Medulla oblongata (tissue), 1 donor: ENCODE results near the gene METTL1.
"Not testable (repeated sequence)": the region's sequence is repeated elsewhere in the genome, so short reads cannot be mapped to it uniquely, and the experiment has no call there.

Experiments
- DNase-seq: peaks from one replicate; pipeline ENCODE4 v3.0.0-alpha.2; 2015; ENCODE audit errors: extremely low spot score

METTL1 gene

DNA sequence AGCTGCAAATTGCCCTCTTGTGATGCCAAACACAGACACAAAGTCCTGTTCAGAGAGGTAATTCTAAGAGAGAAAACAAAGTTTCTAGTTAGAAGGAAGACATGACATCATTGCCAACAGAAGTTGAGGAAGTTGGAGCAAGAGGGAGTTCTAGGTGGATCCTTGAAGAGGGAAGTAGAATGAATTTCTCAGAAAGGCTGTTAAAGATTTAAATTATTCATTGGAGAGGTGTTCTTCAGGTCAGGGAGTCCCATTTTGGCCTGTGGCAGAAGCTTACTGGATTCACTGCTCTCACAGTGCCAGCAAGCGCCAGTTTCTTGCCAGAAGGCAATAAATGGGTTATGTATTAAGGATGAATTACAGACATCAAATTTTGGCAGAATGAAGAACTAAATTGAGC lies 26.0 kb upstream of the METTL1 start:
- no peak for DNase-seq

DNA sequence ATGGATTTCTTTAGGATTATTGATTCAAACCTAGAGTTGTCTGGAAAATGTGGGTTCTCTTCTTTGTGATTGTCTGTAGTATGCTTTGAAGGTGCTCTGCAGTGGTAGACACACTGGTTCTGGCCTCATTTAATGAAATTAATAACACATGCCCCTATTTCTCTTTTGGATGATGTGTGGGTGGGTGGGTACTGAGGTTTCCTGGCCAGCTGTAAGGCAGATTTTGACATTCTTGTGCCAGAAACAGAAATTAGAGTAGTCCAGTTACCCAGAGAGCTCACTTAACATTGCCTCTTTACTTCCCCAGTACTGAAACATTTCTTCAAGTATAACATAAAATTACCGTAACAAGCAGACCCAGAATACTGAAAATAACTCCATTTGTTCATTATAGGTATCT lies 25.1 kb upstream of the METTL1 start:
- DNase-seq: no peak

DNA sequence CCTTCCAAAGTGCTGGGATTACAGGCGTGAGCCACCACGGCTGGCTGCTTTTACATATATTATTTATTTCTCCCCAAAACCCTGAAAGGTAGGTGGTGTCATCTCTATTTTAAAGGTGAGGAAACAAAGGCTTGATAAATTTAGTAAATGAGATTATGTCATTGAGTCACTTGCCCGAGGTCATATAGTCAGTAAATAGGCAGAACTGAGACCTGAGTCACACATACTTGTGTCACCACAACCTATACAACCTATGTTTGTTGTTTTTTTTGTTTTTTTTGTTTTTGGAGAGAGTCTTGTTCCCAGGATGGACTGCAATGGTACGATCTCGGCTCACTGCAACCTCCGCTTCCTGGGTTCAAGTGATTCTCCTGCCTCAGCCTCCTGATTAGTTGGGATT lies 23.4 kb upstream of the METTL1 start:
- DNase-seq: no peak

DNA sequence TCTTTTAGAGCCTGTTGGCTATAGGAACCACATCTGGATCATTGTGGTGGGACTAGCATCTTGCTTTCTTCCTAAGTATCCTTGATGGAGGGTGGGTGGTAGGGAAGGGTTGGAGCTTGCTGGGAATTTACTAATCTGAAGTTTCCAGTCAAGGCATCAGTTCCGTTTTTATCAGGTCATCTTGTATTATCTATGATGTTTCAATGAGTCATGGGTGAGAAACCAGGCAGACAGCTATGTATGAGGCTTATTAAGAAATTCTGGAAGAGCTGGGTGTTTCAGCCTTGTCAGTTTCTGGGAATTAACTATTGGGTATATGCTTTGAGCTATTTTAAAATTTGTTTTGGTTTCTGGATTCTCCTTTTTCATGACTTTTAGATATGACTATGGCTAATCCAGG lies 22.0 kb upstream of the METTL1 start:
- no peak for DNase-seq

DNA sequence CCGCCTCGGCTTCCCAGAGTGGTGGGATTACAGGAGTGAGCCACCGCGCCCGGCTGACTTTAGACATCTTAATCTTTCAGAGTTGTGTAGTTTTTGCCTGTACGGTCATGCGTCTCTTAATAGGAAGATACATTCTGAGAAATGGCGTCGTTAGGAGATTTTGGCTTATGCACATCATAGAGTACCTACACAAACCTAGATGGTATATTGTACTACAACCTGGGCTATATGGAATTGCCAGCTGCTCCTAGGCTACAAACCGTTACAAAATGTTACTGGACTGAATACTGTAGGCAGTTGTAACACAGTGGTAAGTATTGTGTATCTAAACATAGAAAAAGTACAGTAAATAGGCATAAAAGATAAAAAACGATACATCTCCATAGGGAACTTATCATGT lies 12.0 kb upstream of the METTL1 start:
- DNase-seq: no peak

DNA sequence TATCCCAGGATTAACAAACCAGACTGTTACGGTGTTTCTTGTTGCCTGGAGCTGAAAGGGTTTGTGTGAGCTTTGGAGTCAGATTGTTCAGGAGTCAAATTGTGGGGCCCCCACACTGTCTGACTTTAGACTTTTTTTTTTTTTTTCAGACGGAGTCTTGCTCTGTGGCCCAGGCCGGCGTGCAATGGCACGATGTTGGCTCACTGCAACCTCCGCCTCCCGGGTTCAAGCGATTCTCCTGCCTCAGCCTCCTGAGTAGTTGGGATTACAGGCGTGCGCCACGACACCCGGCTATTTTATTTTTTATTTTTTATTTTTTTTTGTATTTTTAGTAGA lies 11.5 kb upstream of the METTL1 start:
- DNase-seq: no peak

DNA sequence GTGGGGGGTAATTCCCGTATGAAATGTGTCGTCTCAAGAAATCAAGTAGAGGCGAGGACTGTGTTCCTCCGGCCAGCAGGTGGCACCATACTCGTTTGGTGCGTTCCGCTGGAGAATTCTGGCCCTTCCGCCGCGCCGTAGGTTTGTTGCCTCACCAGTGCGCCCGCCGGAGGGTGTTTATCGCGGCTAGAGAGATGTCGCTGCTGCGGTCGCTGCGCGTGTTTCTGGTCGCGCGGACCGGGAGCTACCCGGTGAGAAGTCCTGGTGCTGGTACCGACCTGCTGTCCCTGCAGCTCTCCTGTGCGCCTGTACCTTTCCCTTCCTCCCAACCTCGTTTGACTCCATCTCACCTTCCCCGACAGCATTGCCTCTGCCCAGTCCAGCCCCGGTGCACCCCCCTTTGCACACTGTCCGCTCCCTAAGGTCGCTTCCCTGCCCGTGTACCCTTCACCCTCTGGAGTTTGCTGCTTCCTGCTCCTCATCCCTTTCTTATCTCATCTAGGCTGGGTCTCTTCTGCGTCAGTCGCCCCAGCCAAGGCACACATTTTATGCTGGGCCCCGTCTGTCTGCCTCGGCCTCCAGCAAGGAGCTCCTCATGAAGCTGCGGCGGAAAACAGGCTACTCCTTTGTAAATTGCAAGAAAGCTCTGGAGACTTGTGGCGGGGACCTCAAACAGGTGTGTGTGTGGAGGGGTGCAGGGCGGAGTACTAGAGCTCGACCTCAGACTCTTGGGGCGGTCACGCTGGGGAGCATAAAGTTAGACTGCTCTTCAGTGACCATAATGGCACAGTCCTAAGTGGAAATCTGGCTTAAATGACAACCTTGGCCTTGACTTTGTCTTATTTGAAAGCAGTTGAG lies 10.9 kb upstream of the METTL1 start, which contains the start of gene TSFM:
Gene TSFM, plus strand, starts transcription at position 180 of the 858 bp plus-strand sequence. Its CDS starts 15 bp downstream, at position 195.
- DNase-seq: peak; percentile 98

DNA sequence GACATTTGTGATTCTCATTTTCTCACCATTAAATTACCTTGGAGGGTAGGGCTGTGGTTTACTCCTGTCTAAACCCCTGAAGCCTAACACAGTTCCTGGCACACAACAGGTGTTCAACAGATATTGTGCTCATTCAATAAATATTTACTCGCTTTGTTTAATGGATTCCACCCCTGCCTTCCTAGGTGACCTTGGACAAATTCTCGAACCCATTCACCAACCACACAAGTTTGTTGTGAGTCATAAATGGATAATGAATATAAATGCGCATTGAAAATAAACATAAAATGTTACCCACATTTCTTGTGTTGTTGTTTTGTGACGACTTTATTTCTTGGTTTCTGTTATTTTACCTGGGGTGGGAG lies 10.3 kb upstream of the METTL1 start:
- no peak for DNase-seq

DNA sequence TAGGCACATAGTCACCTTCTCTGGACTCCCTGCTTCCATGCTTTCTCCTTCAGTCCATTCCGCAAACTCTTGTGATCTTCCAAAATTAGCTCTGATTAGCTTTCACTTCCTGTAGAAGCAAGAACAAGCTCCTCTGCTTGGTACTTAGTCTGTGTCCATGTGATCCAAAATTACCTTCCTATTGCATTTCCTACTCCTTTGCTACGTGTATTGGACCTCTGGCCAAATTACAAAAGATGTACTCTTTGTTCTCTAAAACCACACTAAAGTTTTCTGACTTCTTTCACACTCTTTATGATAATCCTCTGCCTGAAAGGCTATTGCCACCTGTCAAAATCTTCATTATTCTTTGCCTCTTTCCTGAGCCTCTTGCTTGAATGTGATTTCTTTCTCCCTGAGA lies 9.9 kb upstream of the METTL1 start:
- DNase-seq: no peak

DNA sequence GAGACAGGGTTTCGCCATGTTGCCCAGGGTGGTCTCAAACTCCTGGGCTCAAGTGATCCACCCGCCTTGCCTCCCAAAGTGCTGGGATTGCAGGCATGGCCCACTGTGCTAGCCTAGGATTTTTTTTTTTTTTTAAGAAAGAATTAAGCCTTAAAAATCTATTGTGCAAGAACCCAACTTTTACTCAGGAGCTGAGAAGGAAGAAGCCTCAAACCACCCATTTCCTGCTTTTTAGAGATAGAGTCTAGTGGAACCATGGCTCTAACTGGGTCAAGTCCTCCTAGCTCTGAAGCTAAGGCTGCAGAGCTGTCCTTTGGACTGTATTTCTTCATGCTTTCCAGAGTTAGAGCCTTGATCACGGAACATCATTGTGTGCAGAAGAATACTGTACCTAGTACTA lies 9.3 kb upstream of the METTL1 start:
- no peak for DNase-seq

DNA sequence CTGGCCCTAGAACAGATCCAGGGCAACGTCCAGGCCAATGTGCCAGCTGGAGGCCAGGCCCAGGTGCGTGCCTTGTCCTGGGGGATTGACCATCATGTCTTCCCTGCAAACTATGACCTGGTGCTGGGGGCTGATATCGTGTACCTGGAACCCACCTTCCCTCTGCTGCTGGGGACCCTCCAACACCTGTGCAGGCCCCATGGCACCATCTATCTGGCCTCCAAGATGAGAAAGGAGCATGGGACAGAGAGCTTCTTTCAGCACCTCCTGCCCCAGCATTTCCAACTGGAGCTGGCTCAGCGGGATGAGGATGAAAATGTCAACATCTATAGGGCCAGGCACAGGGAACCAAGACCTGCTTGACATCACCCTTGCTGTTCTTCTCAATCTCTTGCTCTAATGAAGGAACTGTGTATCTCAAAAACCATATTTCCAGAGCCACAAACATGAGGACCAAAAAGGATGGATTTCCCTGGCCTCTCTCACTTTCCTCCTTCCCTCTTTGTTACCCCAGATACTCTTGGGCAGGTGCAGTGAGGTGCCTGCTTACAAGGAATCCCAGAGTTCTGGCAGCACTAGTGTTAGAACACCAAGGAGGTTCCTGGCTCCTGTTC lies 8.5 kb upstream of the METTL1 start:
- no peak for DNase-seq

DNA sequence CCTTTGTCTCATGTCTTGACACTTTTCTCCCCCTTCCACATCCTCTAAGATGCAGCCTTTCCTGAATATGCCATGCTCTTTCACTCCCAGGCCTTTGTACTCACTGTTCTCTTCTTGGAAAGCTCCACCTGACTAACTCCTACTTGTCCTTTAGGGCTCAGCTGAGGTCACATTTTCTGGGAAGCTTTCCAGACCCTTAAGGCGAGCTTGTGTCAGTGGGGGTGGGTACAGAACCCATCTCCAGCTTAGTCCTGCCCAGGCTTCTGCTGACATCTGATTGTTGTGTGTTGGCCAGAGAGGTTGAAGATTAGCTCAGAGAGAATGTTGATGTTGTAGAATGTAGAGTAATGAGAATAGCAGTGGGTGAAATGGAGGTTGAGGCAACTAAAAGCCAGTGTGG lies 7.8 kb upstream of the METTL1 start:
- no peak for DNase-seq

DNA sequence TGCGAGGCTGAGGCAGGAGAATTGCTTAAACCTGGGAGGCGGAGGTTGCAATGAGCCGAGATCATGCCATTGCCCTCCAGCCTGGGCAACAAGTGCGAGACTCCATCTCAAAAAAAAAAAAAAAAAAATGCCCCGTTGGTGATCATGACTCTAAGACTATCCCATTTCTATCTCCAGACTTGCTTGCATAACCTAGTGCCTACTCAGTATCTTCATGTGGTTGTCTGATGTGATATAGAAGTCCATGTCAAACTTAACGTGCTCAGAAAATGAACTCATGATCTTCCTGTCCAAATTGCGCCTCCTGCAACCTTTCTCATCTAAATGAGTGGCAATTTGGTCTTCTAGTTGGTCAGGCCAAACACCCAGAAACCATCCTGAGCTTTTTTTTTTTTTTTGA lies 6.0 kb upstream of the METTL1 start:
- no peak for DNase-seq

DNA sequence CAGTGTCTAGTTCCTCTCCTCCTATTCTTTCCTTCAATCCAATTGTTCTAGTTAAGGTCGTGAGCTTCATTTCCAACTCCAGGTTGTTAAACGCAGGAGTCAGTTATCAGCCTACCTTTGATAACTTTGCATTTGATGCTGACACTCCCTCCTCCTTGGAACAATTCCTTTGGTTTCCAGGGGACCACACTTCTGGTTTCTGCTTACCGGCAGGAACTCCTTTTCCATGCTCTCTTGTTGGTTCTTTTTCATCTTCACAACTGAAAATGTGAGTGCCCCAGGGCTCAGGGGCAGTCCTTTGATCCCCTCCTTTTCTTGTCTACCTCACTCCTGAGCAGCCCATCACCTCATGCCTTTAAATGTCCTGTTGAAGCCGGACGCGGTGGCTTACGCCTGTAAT lies 5.5 kb upstream of the METTL1 start:
- DNase-seq: no peak

DNA sequence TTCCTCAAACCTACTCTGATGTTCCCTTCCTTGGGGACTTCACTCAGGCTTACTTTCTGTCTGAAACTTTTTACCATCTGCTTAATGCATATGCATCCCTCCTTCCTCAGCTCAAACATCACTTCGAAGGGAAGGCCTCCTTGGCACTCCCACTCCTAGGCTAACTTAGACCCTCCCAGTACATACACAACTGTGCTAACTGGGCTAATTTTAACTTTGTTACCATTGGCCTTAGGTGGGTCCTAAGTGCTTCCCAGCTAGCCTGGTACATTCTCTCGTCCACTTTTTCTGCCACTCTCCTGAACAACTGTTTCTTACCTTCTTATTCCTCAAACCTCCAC lies 4.3 kb upstream of the METTL1 start:
- no peak for DNase-seq

DNA sequence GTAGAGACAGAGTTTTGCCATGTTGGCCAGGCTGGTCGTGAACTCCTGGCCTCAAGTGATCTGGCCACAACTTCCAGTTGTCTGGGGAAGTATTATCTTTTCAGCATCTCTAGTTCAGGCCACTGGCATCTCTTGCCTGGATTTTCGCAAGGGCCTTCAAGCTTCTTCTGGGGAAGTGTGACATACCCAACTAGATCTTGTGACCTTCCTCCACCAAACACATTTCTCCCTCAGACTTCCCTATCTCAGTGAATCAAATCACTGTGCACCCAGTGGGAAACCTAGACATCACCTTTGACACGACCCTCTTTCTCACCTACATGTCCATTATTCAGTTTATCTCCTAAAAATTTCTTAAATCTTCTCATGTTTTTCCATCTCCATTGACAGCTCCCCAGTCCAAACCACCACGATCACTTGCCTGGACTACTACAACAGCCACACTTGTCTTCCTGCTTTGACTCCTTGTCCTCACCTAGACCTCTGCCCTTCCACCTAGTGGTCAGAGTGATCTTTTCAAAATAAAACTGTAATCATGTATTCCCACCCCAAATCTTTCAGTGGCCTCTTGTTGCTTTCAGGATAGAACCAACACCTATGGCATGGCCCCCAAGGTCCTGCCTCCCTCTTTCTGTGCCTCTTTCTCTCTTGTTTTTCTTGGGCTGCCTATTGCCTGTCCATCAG lies 3.8 kb upstream of the METTL1 start:
- DNase-seq: peak; percentile 9

DNA sequence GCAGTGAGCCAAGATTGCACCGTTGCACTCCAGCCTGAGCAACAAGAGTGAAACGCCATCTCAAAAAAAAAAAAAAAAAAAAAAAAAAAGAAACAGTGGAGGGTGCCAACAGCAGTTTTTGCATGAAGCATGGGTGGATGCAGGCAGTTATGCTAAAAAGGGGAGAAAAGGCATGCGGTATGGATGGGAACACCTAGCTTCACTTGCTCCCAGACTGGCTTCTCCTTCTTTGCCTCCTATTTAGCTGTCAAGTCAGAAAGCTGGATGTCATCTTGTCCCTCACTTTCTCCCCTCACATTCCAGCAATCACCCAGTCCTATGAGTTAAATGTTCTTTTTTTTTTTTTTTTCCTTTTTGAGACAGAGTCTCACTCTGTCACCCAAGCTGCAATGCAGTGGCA lies 3.1 kb upstream of the METTL1 start:
- DNase-seq: no peak

DNA sequence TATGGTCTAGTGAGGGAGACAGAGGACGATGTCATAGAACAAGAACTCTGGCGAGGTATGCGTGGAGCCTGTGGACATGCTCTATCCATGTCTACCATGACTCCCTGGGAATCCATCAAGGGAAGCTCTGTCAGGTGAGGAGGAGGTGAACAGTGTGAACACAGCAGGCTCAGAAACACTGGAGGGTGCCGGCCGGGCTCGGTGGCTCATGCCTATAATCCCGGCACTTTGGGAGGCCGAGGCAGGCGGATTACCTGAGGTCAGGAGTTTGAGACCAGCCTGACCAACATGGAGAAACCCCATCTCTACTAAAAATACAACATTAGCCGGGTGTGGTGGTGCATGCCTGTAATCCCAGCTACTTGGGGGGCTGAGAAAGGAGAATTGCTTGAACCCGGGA lies 2.7 kb upstream of the METTL1 start:
- not testable (repeated sequence) for DNase-seq

DNA sequence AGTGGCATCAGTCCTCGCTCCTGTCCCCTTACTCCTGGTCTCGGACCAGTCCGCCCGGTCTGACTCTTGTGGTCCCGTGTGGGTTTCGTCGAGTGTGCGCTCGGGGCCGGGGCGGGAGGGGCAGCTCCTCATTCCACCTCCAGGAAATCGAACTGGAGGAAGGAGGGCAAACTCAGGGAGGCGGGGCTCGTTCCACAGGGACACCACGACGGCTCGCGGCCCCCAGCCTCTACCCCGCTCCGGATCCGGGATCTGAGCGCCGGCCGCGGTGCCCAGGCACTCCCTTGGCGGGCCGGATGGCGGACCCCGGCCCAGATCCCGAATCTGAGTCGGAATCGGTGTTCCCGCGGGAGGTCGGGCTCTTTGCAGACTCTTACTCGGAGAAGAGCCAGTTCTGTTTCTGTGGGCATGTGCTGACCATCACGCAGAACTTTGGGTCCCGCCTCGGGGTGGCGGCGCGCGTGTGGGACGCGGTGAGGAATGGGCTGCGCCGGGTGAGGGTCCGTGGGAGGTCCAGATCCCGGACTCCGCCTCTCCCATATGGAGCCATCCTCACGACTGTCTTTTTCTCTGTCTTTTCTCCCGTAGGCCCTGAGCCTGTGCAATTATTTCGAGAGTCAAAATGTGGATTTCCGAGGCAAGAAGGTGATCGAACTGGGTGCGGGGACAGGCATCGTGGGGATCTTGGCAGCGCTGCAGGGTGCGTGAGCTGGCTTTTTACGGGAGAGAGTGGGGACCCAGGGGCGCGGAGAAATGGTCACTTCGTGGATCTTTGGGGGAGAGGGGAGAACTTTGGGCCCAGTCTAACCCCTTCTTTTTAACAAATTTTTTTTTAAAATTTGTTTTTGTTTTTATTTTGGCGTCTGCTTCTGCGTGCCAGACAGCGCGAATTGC lies 771 bp upstream of the METTL1 start, which contains the start of gene EEF1AKMT3:
Gene EEF1AKMT3, plus strand, starts transcription at position 186 of the 894 bp plus-strand sequence. Its CDS starts 111 bp downstream, at position 297.
- DNase-seq: peak; percentile 37

DNA sequence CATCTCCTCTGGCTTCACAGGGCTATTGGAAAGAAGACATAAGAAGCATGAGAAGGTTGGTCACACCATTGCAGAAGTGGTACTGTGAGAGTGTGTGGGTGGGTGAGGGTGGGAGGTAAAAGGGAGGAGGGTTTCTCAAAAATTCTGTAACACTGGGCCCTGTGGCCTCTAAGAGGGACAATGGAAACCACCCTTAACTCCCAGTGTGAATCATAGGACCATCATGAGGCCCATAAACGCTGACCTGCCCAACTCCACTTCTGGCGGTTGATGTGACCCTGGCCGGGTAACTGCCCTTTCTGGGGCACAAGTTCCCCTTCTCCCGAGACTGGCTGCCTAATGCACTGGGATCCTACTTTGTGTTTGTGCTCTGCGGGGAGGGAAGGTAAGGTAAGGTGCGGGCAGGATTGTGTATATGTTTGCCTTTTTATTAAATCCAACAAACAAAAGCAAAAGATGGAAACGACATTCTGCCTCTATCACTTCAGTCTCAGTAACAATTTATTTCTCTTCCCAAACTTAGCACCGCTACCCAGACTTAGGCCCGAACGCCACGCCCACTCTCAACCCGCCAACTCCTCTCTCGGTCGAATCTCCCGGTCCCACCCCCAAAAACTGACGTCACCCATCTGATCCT lies 551 bp downstream of the METTL1 start:
- DNase-seq: peak; percentile 82

DNA sequence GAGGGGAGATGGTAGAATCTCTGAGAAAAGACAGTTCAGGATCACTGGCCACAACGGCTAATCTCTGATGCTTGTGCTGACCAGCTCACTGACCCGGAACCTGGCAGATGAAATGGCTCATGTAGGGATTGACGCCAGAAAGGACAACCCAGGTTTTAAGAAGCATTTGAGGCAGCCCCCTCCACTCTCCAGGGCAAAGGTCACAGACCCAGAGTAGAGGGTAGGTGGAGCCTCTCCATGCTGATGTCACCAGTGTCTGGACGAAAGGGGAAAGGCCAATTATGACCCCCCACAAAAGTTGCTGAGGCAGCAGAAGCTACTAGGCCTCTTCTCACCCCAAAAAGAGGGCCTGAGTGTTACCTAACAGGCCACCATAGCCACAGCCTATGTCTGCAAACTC lies 1.2 kb downstream of the METTL1 start:
- DNase-seq: no peak

DNA sequence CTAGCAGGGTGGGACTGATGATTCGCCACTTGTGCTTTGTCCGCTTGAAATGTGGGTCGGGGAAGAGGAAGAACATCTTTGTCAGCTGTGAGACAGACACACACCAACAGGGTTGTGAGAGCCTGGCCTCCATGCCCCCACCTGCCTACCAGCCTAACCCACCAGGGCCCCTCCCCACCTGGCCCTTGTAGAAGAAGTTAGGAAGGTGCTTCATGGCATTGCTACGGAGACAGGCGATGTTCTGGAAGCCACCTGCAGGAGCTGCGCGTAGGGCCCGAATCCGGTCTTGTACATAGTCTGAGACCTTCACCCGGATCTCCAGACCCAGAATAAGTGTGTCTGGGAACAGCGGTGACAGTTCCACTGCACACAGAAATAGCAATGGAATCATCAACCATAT lies 2.3 kb downstream of the METTL1 start:
- DNase-seq: no peak
